ENCODE data around the gene PWP2. TPM values are rescaled to one million over a fixed set of nuclear protein-coding genes. Genes with fewer than 3 reads are reported as not detected.
"Not testable (repeated sequence)": the region's sequence is repeated elsewhere in the genome, so short reads cannot be mapped to it uniquely, and the experiment has no call there.

PWP2 gene
- total and polyA plus RNA-seq, 2 of the 4 experiments (the other 2 are of a cell fraction): 2.4 to 7.0 TPM

DNA sequence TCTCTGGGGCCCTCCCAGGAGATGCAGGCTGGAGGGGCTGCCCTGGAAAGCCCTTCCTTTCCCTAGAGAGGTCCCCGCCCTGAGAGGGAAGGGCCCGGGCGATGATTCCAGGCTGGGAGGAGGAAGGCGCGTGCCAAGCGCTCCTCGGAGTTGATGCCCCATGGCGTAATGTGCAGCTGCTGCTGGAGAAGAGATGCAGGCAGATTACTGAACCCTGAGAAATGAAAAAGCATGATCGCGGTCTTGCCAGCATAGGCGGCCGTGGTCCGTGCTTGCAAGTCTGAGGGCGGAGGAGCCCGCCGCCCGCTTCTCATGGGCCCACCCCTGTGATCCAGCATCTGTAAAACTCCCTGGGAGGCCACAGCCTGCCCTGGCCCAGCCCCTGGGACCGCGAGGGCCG, 53.6 kb downstream of the PWP2 start:
- H3K56ac ChIP-seq (ENCODE audit: extremely low read depth, insufficient read depth, low read length); H3K9me3 ChIP-seq (ENCODE audit: control insufficient read depth, insufficient read depth, low read length); H3K27ac ChIP-seq (ENCODE audit: insufficient read depth, low read length); POLR2A ChIA-PET (ENCODE audit: unreplicated experiment); H3K9ac ChIP-seq (ENCODE audit: low read depth, low read length); H2AFZ ChIP-seq (replicated peaks; ENCODE audit: low read length, poor library complexity); H3K18ac ChIP-seq (ENCODE audit: low read depth, low read length); BruUV-seq (replicated peaks); H2BK5ac ChIP-seq (ENCODE audit: low read depth, low read length, poor library complexity, severe bottlenecking); H3K4me3 ChIP-seq (ENCODE audit: insufficient read depth, low read depth, low read length); H4K91ac ChIP-seq (ENCODE audit: insufficient read depth, low read depth, low read length); dilution Hi-C loops (cut with HindIII; ENCODE audit: low sequenced_read_pairs, unreplicated experiment); CTCF ChIA-PET; H4K8ac ChIP-seq (ENCODE audit: low read depth in 2 of 2, low read length in 2 of 2); H2BK120ac ChIP-seq (ENCODE audit: low read depth, low read length); H3K4me1 ChIP-seq (ENCODE audit: control insufficient read depth, insufficient read depth, low read length); H3K36me3 ChIP-seq (ENCODE audit: control insufficient read depth, insufficient read depth, low read length); ATAC-seq (ENCODE audit: low read depth); H2AK9ac ChIP-seq (replicated peaks; ENCODE audit: low read depth, low read length, poor library complexity); H3K9me1 ChIP-seq (ENCODE audit: insufficient read depth, low read length); DNase-seq; H3K79me1 ChIP-seq (ENCODE audit: low read depth in 1 of 2, low read length in 2 of 2); H2BK20ac ChIP-seq (ENCODE audit: low read depth, low read length); H3K27me3 ChIP-seq (ENCODE audit: control insufficient read depth, insufficient read depth, low read length); H2BK15ac ChIP-seq (ENCODE audit: low read depth, low read length); H4K5ac ChIP-seq (ENCODE audit: low read depth, low read length); H3K4me2 ChIP-seq (ENCODE audit: low read depth, low read length); H4K20me1 ChIP-seq (ENCODE audit: insufficient read depth, low read length); H3K14ac ChIP-seq (replicated peaks; ENCODE audit: low read depth, low read length); in situ Hi-C loops (cut with MboI; ENCODE audit: low sequenced_read_pairs); H2AK5ac ChIP-seq (ENCODE audit: low read depth, low read length); H3K23ac ChIP-seq (ENCODE audit: low read depth, low read length); intact Hi-C loops (cut with micrococcal nuclease); H3K4ac ChIP-seq (ENCODE audit: low read depth, low read length): not testable (repeated sequence)
- no CpG with 5 or more reads among the region's 20 CpGs for WGBS, 2 experiments (ENCODE audit: extremely low coverage in 2 of 2, insufficient read length in 1 of 2)

DNA sequence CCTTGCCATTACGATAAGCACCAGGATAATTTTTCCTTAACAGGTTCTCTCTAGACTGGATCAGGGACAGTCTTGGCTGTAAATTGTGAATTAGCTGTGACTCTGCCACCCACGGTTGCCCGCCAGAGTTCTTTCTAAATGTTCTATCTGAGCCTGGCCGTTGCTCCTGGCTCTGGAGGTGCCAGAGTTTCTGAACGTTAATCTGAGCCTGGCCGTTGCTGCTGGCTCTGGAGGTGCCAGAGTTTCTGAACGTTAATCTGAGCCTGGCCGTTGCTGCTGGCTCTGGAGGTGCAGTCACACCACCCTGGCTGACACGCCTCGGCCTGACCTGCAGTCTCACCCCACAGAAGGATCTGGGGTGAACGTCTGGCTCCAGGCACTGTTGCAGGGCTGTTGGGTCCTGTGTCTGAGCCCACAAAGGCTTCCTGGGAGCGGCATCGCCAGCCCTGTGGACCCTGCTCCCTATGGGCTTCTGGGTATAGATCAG, 56.0 kb downstream of the PWP2 start:
- H3K9me1 ChIP-seq (ENCODE audit: insufficient read depth, low read length); H2AFZ ChIP-seq (replicated peaks; ENCODE audit: low read length, poor library complexity); H2AK9ac ChIP-seq (replicated peaks; ENCODE audit: low read depth, low read length, poor library complexity); H3K4me3 ChIP-seq (ENCODE audit: insufficient read depth, low read depth, low read length); ATAC-seq (ENCODE audit: low read depth); H3K18ac ChIP-seq (ENCODE audit: low read depth, low read length); CTCF ChIA-PET; H2AK5ac ChIP-seq (ENCODE audit: low read depth, low read length); H3K23ac ChIP-seq (ENCODE audit: low read depth, low read length); H3K4me2 ChIP-seq (ENCODE audit: low read depth, low read length); H3K4ac ChIP-seq (ENCODE audit: low read depth, low read length); H4K5ac ChIP-seq (ENCODE audit: low read depth, low read length); POLR2A ChIA-PET (ENCODE audit: unreplicated experiment); in situ Hi-C loops (cut with MboI; ENCODE audit: low sequenced_read_pairs); dilution Hi-C loops (cut with HindIII; ENCODE audit: low sequenced_read_pairs, unreplicated experiment); H3K27me3 ChIP-seq (ENCODE audit: control insufficient read depth, insufficient read depth, low read length); H3K27ac ChIP-seq (ENCODE audit: insufficient read depth, low read length); H3K14ac ChIP-seq (replicated peaks; ENCODE audit: low read depth, low read length); H4K8ac ChIP-seq (ENCODE audit: low read depth in 2 of 2, low read length in 2 of 2); H4K91ac ChIP-seq (ENCODE audit: insufficient read depth, low read depth, low read length); H4K20me1 ChIP-seq (ENCODE audit: insufficient read depth, low read length); H2BK15ac ChIP-seq (ENCODE audit: low read depth, low read length); H3K9me3 ChIP-seq (ENCODE audit: control insufficient read depth, insufficient read depth, low read length); DNase-seq; H2BK5ac ChIP-seq (ENCODE audit: low read depth, low read length, poor library complexity, severe bottlenecking); H3K4me1 ChIP-seq (ENCODE audit: control insufficient read depth, insufficient read depth, low read length); H3K79me1 ChIP-seq (ENCODE audit: low read depth in 1 of 2, low read length in 2 of 2); H3K56ac ChIP-seq (ENCODE audit: extremely low read depth, insufficient read depth, low read length); H3K9ac ChIP-seq (ENCODE audit: low read depth, low read length); intact Hi-C loops (cut with micrococcal nuclease); BruUV-seq (replicated peaks); H3K36me3 ChIP-seq (ENCODE audit: control insufficient read depth, insufficient read depth, low read length); H2BK20ac ChIP-seq (ENCODE audit: low read depth, low read length); H2BK120ac ChIP-seq (ENCODE audit: low read depth, low read length): not testable (repeated sequence)
- no CpG with 5 or more reads among the region's 13 CpGs for WGBS, 2 experiments (ENCODE audit: extremely low coverage in 2 of 2, insufficient read length in 1 of 2)

All from IMR-90 (cell line).